Globus pallidus (tissue), 1 donor: ENCODE results near the gene ANKRD55.
A peak's percentile ranks its signal among the peaks of the same experiment; 100 is the strongest.
"Not testable (repeated sequence)": the region's sequence is repeated elsewhere in the genome, so short reads cannot be mapped to it uniquely, and the experiment has no call there.

ENCODE experiments used
- DNase-seq: peaks from one replicate; pipeline ENCODE4 v3.0.0-alpha.2; 2015; ENCODE audit warnings: low spot score

The ANKRD55 gene

DNA sequence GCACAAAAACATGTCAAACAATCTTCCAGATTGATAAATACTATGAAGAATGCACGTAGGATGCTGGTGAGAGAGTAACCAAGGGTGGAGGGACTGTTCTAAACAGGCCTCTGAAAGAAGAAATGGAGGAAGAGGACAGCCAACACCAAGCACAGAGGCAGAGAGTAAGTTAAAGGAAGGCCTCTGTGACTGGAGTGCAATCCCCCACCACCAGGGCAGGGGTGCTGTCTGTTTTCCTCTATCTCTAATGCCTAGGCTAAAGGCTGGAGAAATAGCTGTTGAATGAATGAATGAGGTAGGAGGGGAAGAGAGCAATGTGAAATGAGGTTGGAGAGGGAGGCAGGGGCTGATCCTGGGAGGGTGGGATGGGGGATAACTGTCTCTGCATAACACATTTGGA, 88.9 kb downstream of the ANKRD55 start:
- DNase-seq = no peak

DNA sequence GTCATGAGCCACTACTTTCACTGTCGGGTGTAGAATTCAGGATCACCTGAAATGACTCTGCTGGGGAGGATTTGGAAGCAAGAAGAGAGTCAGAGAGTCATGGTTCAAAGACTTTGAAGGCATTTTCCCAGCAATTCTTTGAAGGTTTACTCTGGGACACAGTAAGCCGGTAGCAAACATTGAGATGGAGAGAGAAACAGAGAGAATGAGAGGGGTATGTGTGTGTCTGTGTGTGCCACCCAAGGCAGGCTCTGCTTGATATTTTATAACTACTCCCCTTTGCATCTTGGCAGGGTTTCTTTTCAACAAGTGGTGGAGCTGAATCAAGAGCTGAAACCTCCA, 89.8 kb downstream of the ANKRD55 start:
- no peak for DNase-seq

DNA sequence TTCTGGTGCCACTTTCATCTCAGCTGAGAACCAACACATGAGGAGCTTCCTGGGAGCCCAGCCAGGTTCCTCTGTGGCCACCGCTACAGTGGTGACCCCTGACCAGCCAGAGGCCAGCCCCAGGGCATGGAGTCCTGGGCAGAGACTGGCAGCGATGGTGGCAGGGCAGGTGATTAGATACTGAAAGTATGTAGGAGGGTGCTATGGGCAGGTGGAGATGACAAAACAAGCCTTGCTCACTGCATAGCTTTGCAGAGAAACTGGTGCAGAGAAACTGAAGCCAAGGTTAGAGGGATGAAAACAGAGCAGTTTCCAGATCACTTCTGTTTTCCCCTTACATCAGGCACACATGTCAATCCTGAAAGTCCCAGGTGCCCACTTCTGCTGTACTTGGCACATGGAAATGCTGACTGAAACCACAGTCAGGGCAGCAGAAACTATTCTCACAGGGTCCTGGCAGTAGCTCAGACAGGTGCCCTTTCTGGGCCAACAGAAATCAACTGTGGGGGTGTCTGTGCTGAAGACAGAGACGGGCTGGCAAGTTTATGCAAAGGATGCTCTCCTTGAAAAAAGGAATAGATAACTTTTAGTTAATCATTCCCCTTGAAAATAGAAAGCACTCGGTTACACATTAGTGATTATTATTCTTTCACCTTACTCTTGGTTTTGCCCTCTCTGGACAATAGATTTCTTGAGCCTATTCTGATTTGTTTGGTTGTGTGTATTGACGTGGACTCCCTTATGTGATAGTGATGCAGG, 90.3 kb downstream of the ANKRD55 start:
- no peak for DNase-seq

DNA sequence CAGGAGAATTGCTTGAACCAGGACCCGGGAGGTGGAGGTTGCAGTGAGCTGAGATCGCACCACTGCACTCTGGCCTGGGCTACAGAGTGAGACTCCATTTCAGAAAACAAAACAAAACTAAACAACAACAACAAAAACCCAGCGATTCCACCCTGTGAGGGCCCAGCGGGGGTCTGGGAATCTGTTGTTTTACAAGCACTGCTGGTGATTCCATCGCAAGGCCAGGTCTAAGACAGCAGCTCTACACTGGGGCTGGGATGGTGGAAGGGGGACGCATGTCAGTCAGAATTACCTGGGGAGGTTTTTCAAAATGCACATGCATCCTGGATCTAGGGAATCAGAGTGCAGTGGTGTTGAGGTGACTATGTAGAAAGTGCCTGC, 90.9 kb downstream of the ANKRD55 start:
- no peak for DNase-seq

DNA sequence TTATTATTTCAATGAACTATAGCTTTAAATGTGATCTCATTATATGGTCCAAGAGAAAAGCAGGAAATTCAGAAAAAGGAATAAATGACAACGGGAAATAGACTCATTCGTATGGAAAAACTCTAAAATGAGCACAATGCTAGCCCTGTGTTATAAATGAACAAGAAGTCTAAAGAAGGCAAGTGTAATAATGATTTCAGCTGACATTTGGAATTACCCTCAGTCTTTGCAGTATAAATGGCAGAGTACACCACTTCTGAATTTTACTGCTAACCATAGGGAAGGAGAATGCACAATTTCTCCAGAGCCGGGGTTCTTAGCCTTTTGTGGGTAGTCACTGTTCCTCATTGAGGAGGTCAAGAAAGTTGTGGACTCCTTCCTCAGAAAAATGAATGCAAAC, 93.1 kb downstream of the ANKRD55 start:
- DNase-seq = no peak

DNA sequence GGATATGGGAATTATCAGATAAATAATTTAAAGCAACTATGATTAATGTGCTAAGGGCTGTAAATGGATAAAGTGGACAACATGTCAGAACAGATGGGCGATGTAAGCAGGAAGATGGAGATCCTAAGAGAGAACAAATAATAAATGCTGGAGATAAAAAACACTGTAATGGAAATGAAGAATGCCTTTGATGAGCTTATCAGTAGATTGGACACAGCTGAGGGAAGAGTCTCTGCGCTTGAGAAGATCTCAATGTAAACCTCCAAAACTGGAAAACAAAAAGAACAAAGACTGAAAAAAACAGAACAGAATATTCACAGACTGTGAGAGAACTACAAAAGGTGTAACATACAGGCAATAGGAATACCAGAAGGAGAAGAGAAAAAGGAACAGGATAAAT, 102.5 kb downstream of the ANKRD55 start:
- DNase-seq = no peak

DNA sequence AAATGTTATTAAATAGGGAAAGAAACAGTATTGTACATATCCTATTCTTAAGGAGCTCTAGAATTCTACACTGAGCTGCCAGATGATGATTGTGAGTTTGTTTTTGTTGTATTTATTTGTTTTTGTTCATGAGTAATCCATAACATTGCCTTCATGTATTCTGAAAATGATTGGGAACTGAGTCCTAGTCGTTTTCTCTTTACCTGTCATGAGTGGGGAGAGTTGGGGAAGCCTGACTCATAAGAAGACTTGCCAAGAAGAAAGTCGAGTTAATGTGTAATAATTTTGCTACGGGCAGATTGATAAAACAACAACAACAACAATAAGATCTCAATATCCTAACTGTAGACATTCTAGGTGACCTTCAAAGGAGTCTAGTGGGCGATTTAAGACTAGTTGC, 103.8 kb downstream of the ANKRD55 start:
- no peak for DNase-seq

DNA sequence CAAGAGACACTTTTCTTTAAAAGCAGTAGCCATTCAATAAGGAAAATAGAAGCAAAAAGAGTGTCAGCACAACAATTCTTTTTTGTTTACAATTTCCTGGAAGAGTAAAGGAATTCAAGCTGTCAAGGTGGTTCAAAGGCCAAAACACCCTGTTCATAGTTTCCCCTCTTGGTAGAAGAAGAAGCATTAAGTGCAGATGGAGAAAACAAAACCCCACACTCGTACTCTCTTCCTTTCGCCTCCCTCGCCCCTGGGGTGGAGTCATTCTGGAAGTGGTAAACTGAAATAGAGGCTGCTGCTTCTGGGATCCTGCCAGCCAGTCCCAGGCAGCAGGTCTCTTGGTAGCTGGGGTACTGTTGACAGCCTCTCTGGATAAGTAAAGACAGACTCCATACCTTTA, 105.0 kb downstream of the ANKRD55 start:
- no peak for DNase-seq

DNA sequence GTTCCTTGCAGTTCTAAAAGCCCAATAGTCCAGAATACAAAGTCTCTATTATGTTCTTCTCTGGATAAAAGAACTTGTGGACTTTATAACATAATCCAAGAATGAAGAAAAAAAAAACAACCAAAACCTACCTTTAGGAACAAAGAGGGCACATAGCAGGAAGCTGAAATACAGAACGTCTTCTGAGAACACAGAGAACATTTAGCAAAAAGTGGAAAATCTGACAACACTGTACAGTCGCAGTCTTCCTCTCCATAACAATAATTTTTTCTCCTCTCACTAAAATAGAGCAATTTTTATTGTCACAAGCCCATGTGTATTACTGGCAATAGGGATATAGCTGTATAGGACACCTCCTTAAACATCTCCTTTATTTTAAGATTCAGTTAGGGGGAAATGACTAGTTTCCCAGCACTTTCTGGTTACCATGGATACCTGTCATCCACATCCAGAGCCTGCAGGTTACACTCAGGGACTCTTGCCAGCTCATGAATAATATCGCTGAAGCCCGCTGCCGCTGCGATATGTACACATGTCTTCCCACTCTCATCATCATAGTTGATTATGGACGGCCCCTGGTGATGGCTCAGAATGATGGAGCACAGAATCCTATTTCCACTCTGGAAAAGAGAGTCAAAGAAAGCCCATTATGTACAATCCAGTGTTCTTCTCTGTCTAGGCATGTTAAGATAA, 106.5 kb downstream of the ANKRD55 start:
- DNase-seq = no peak

DNA sequence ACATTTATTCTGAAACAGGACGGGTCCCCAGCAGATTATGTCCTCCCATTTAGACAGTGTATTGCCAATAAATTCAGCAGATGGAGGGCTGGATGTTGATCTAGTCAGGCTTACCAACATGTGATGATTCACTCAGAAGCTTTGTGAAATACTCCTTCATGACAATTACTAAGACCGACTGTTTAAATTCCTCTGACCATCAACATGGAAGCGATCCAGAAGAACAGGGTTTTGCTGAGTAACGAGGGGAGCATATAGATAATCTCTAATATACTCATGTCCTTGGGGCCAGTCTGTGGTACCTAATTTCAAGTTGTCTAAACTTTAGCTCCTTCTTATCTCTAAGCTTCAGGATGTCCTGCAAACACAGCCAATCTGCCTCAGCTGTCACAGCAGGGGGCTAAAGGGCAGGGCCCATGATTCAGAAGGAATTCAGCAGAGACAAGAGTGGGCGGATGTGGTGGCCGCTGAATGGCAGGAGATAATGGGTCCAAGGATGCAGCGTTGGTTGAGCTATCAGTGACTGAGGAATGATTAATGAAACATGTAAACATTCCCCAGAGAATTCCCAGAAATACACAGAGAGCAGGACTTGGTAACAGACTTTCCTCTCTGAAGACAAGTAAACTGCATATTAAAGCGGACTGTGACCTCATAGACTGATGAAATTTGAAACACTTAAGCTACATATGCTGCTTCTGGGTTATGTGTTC, 109.4 kb downstream of the ANKRD55 start:
- no peak for DNase-seq

DNA sequence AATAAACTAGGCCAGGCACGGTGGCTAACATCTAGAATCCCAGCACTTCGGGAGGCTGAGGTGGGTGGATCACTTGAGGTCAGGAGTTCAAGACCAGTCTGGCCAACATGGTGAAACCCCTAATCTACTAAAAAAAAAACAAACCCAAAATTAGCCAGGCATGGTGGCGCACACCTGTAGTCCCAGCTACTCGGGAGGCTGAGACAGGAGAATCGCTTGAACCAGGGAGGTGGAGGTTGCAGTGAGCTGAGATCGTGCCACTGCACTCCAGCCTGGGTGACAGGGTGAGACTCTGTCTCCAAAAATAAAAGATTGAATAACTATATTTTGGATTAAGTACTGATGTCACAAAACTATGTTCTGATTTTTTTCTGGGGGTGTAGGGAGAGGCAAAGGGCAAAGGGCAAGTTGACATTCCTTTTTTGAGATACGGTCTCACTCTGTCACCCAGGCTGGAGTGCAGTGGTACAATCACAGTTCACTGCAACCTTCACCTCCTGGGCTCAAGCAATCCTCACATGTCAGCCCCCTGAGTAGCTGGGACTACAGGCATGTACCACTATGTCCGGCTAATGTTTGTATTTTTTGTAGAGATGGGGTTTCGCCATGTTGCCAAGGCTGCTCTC, 110.7 kb downstream of the ANKRD55 start:
- not testable (repeated sequence) for DNase-seq

DNA sequence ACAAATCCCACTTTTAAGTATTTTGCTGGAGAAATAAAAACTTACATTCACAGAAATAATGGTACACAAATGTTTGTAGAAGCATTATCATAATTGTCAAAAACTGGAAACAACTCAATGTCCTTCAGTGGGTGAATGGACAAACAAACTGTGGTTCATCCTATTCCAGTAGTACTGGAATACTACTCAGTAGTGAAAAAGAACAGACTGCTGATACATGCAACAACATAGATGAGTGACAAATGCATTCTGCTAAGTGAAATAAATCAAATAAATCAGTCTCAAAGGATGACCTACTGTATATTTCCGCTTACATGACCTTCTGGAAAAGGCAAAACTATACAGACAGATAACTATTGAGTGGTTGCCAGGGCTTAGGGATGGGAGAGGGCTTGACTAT, 114.1 kb downstream of the ANKRD55 start:
- no peak for DNase-seq

DNA sequence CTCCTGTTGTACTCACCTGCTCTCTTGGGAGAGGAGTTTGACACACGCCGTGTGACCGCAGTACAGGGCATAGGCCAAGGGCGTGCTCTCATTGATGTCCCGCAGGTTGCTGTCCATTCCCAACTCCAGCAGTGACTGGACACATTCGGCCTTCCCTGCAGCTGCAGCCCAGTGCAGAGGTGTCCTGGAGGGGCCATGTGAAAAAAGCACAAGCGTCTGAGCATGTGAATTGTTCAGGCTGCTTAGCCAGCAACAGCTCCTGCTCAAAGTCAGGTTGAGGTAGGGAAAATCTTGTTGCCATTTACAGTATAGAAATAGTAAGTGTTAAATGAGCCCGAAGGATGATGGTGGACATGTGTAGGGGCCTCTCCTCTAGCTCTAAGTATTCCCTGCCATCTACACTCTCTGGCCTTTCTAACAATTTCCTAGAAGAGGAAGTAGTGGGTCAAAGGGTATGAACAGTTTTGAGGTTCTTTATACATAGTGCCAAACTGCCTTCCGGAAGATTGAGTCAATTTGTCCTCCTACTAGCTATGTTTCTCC, 116.5 kb downstream of the ANKRD55 start:
- no peak for DNase-seq

DNA sequence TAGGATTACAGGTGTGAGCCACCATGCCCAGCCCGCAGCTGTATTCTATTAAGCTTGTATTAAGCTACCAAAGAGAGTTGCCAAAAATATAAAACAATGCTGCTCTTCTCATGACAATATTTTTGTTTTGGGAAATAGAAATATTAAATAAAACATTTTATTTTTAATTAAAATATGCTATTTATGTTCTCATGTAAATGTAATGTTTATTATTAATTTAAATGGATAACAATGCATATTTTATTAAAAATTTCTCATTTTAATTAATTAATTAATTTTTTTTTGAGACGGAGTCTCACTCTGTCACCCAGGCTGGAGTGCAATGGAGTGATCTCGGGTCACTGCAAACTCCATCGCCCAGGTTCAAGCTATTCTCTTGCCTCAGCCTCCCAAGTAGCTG, 117.5 kb downstream of the ANKRD55 start:
- no peak for DNase-seq

DNA sequence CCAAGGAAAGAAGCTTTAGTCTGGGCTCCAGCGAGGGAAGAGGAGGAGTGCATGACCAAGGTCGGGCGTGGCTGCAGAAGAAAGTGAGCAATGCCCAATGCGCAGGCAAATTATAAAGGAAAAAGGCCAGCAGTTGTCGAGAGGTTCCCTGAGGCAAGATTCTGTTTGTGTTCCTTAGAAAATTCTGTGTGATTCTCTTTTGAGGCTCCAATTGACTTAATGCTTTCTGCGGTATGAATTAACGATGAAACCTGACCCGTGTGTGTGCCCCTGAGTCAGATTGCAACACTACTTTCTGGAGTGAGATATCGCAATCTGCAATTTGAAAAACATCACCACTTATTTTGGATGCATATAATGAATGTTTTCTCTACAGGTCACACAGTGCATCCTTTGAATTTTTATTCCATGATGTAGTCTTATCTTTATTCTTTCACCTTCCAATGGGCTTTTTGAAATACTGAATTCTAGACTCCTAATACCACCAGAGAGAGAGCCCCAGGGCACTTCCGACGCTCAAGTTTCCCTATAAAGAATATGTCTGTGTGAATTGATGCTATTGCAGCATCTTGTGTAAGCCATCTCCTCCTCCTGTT, 120.5 kb downstream of the ANKRD55 start:
- DNase-seq = no peak

DNA sequence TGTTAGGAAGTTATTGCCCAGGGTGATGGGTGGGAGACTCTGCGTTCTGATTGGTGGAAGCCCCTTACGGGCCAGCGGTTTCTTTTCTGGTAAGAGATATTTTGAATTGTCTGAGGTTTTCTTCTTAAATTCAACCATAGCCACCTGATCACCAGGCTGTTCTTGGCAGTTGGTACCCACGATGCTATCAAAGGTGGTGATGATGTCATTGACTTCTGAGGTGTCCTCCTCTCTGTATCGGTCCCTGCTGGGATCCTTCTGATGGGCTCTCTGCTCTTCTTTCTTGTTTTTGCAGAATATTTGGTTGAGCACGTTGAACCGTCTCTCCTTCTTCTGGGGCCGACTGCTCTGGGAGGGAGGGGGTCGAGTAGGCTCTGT, 121.7 kb downstream of the ANKRD55 start:
- DNase-seq = no peak

DNA sequence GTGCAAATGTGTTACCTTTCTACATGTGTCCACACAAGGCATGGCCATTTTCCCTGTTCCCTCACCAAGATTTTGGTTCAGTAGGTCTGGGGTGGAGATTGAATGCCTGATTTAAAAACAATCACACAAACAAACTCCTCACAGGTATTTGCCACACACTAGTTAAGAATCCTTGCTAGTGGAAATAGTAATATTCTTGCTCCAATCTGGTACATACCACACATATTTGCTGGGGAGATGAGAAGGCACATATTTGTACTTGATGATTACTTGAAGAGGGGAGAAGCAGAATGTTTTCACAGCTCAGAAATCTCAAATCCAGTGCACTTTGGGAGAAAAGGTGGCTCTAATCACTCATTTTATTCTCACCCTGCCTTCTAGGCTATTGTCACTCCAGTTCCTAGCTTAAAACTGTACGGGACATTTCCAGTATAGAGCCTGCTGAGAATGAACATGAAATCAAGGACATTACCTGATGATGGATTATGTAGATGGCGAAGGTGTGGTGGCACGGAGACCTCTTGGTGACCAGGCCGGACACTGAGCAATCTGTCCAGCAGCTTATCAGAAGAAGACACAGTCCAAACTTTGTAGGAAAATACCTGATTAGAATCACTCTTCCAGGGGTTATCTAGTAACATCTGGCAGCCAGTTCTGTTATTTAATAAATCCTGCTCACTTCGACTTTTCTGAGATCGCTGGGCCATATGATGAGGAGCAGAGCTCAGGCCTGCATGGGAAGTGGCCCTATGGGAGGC, 122.3 kb downstream of the ANKRD55 start:
- no peak for DNase-seq

DNA sequence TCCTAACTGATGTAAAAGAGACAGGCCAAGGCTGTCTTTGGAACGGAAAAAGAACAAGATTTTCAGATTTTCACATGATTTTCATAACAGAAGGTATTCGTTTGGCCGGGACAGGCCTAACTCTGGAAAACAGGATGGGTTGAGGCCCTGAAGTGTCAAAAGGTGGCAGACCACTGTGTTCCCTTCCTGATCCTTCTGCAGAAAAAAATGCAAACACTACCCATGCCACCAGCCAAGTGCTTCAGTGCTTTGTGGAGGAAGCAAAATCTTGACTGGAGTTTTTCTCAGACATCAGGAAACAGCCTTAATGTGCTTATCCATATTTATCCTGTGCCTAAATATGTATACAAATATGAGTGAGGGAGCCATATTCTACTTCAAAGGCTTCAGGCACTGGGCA, 124.9 kb downstream of the ANKRD55 start:
- DNase-seq = no peak

DNA sequence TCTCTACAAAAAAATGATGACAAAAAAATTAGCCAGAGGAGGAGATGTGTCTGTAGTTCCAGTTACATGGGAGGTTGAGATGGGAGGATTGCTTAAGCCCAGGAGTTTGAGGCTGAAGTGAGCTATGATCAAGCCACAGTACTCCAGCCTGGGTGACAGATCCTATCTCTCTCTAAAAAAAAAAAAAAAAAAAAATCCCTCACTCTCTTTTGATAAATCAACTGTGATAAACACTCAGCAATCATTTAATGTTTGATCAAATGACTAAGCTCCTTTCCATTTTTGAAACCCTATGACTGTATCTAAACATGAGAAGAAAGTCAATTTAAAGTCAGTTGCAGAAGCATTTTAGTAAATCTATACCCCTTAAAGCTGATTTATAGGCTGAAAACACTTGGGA, 126.3 kb downstream of the ANKRD55 start:
- no peak for DNase-seq

DNA sequence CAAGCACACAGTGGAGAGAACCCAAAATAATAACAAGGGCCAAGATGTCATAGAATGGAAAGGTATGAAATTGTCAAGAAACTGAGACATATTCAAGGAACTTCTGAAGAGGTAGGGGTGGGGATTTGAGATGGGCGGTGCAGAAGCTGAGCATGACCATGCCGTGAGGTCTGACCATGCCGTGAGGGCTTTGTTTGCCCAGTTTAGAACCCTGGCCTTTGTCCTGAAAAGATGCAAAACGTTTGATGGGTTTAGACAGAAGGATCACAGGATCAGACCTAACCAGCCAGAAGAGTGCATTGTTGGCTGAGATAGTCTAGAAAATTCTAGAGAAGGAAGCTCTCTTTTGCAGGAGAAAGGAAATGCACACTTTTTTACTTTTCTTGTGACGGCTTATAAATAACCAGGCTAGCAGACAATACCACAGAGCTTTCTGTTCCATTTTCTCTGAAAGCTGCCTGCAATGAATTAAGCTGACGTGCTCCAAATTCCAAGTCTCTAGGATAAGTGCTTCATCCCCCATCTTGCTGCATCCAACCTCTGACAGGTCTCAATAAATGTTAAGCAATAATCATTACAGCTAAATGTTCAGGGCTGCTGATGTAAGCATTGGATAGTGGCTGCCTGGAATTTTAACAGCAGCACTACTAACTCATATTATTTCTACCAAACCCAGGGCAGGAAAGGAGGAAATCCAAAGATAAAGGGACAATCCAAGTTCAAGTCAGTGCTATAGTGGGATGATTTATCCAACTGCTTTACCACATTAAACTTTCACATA, 127.4 kb downstream of the ANKRD55 start:
- DNase-seq = peak; percentile 62

DNA sequence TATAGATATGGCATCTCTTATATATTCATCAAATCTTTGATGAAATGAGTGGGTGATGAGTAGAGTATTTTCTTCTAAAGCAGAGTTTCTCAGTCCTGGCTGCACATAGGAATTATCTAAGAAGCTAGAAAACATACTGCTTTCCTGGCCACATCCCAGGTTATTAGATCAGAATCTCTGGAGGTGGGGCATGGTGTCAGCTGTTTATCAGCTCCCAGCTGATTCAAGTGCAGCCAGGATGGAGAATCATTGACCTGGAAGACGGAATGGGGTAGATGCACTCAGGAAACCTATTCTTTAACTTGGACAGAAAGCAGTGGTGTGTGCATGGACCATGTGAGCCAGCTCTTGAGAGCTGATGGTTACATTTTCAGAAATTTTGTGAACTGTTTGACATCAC, 130.2 kb downstream of the ANKRD55 start:
- no peak for DNase-seq
